Measurements from ENCODE around the gene DUSP28. TPM values are rescaled to one million over a fixed set of nuclear protein-coding genes. Genes with fewer than 3 reads are reported as not detected.
A peak's percentile ranks its signal among the peaks of the same experiment; 100 is the strongest.

Gene DUSP28
- total RNA-seq, 1 experiment from 2014 or later: 10.7 TPM

DNA sequence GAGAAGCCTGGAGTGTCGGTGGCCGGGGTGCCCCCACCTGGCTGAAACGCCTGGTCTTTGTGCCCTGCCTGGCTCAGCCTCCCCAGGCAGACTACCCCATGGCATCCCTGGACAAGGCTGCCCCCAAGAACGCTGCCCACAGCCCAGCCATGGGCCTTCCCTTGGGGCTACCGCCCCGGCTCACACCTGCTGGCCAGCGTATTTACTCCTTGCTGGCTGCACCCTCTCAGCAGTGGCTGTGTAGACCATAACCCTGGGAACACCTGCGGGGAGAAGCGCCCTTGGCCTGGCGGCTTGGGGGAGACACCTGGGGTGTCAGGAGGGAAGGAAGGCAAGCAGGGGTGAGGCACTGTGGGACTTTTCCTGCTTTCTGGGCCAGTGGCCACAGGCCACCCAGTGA lies 43.7 kb downstream of the DUSP28 start:
- H3K4me3 ChIP-seq (ENCODE audit: low read depth in 2 of 2, low read length in 2 of 2): no peak overlapping the region
- DNase-seq (ENCODE audit: low read depth, low spot score): no peak
- TF ChIP-seq, protein P1, sequence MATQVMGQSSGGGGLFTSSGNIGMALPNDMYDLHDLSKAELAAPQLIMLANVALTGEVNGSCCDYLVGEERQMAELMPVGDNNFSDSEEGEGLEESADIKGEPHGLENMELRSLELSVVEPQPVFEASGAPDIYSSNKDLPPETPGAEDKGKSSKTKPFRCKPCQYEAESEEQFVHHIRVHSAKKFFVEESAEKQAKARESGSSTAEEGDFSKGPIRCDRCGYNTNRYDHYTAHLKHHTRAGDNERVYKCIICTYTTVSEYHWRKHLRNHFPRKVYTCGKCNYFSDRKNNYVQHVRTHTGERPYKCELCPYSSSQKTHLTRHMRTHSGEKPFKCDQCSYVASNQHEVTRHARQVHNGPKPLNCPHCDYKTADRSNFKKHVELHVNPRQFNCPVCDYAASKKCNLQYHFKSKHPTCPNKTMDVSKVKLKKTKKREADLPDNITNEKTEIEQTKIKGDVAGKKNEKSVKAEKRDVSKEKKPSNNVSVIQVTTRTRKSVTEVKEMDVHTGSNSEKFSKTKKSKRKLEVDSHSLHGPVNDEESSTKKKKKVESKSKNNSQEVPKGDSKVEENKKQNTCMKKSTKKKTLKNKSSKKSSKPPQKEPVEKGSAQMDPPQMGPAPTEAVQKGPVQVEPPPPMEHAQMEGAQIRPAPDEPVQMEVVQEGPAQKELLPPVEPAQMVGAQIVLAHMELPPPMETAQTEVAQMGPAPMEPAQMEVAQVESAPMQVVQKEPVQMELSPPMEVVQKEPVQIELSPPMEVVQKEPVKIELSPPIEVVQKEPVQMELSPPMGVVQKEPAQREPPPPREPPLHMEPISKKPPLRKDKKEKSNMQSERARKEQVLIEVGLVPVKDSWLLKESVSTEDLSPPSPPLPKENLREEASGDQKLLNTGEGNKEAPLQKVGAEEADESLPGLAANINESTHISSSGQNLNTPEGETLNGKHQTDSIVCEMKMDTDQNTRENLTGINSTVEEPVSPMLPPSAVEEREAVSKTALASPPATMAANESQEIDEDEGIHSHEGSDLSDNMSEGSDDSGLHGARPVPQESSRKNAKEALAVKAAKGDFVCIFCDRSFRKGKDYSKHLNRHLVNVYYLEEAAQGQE (IDR thresholded peaks at IDR 0.05; ENCODE audit: insufficient read depth in 1 of 2, low read depth in 2 of 2, low read length in 1 of 2): no peak
- TF ChIP-seq TCF7L2 (IDR thresholded peaks at IDR 0.05; ENCODE audit: low read depth, low read length) (no peak), POLR2AphosphoS5 (IDR thresholded peaks at IDR 0.05; ENCODE audit: low read depth, low read length) (no peak), SIN3A (IDR thresholded peaks at IDR 0.05; ENCODE audit: borderline replicate concordance, insufficient read depth, low read depth, low read length) (no peak)
- TF ChIP-seq, protein P2, sequence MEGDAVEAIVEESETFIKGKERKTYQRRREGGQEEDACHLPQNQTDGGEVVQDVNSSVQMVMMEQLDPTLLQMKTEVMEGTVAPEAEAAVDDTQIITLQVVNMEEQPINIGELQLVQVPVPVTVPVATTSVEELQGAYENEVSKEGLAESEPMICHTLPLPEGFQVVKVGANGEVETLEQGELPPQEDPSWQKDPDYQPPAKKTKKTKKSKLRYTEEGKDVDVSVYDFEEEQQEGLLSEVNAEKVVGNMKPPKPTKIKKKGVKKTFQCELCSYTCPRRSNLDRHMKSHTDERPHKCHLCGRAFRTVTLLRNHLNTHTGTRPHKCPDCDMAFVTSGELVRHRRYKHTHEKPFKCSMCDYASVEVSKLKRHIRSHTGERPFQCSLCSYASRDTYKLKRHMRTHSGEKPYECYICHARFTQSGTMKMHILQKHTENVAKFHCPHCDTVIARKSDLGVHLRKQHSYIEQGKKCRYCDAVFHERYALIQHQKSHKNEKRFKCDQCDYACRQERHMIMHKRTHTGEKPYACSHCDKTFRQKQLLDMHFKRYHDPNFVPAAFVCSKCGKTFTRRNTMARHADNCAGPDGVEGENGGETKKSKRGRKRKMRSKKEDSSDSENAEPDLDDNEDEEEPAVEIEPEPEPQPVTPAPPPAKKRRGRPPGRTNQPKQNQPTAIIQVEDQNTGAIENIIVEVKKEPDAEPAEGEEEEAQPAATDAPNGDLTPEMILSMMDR (IDR thresholded peaks at IDR 0.05): no peak
- H3K27me3 ChIP-seq (ENCODE audit: control insufficient read depth, insufficient read depth, low read length): no peaks in the 10 kb centered on the region
- 0 out of 2 replicates have a peak, but pooled peaks cover 4% of the 10 kb centered on the region for H3K4me1 ChIP-seq (ENCODE audit: control insufficient read depth, insufficient read depth, low read length)
- ChIA-PET POLR2A (no interaction called here), CTCF (interaction anchor here (1.0 kb wide), 1 partner anchor 237 kb away, joined by 3 read pairs; no protein-coding TSS in a partner anchor)
- BruUV-seq (replicated peaks): no TSS peak
- no peak for ATAC-seq
- H3K9me3 ChIP-seq (ENCODE audit: control insufficient read depth, insufficient read depth, low read depth, low read length): no peaks in the 10 kb centered on the region
- no peak overlapping the region for H3K27ac ChIP-seq (ENCODE audit: low read length)
- in situ Hi-C loops (cut with HindIII; ENCODE audit: low pct_unique_long_range_greater_than_20kb, low sequenced_read_pairs): no loop called here
- H3K36me3 ChIP-seq (ENCODE audit: control insufficient read depth, insufficient read depth, low read length): no peaks in the 10 kb centered on the region
- intact Hi-C loops (cut with micrococcal nuclease; ENCODE audit: unreplicated experiment): no loop called here

DNA sequence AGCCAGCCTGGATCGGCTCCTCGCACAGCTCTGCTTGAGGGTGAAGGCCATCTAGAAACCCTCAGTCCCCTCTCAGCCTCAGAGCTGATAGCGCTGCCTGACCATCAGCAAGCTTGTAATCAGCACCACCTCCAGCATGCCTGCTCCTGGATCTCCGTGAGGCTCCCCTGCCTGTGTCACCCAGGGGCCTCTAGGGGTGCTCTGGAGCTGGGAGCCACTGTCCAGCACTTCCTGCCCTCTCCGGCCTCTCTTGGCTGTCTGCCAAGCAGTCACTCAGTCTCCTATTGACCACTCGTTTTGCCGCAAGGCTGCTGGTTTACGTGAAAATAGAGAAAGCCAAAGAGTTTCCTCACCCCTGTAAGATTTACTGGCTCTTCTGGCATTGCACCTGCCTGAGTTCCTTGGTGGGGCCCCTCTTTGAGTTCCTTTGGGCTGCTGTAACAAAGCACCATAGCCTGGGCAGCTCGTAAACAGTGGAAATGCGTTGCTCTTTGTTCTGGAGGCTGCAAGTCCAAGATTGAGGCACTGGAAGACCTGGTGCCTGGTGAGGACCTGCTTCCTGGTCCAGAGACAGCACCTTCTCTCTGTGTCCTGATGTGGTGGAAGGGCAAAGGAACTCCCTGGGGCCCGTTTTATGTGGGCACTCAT lies 44.3 kb downstream of the DUSP28 start:
- ATAC-seq (peak; percentile 83), DNase-seq (ENCODE audit: low read depth, low spot score) (no peak)
- H3K9me3 ChIP-seq (ENCODE audit: control insufficient read depth, insufficient read depth, low read depth, low read length): no peaks in the 10 kb centered on the region
- POLR2A ChIA-PET: no interaction called here
- intact Hi-C loops (cut with micrococcal nuclease; ENCODE audit: unreplicated experiment) (no loop called here), in situ Hi-C loops (cut with HindIII; ENCODE audit: low pct_unique_long_range_greater_than_20kb, low sequenced_read_pairs) (no loop called here)
- no peak overlapping the region for H3K27ac ChIP-seq (ENCODE audit: low read length)
- BruUV-seq (replicated peaks): no TSS peak
- H3K36me3 ChIP-seq (ENCODE audit: control insufficient read depth, insufficient read depth, low read length): no peaks in the 10 kb centered on the region
- H3K4me3 ChIP-seq (ENCODE audit: low read depth in 2 of 2, low read length in 2 of 2): no peak overlapping the region
- H3K4me1 ChIP-seq (ENCODE audit: control insufficient read depth, insufficient read depth, low read length): 0 out of 2 replicates have a peak, but pooled peaks cover 4% of the 10 kb centered on the region
- CTCF ChIA-PET: interaction anchor here (0.6 to 1.0 kb wide), 2 partner anchors 132 to 236 kb away, joined by 3 to 7 read pairs; no protein-coding TSS in a partner anchor
- no peaks in the 10 kb centered on the region for H3K27me3 ChIP-seq (ENCODE audit: control insufficient read depth, insufficient read depth, low read length)
- TF ChIP-seq, protein P1 (IDR thresholded peaks at IDR 0.05; ENCODE audit: insufficient read depth in 1 of 2, low read depth in 2 of 2, low read length in 1 of 2): peak; percentile 69 to 82
- TF ChIP-seq, protein P2 (IDR thresholded peaks at IDR 0.05): peak; percentile 77
- TF ChIP-seq SIN3A (IDR thresholded peaks at IDR 0.05; ENCODE audit: borderline replicate concordance, insufficient read depth, low read depth, low read length): no peak
- no peak for TF ChIP-seq TCF7L2 (IDR thresholded peaks at IDR 0.05; ENCODE audit: low read depth, low read length)
- no peak for TF ChIP-seq POLR2AphosphoS5 (IDR thresholded peaks at IDR 0.05; ENCODE audit: low read depth, low read length)

Data from Panc1 (cell line).